ENCODE measurements around the gene NFE2. TPM values are rescaled to one million over a fixed set of nuclear protein-coding genes. Genes with fewer than 3 reads are reported as not detected.

The NFE2 gene
- total RNA-seq: not detected

DNA sequence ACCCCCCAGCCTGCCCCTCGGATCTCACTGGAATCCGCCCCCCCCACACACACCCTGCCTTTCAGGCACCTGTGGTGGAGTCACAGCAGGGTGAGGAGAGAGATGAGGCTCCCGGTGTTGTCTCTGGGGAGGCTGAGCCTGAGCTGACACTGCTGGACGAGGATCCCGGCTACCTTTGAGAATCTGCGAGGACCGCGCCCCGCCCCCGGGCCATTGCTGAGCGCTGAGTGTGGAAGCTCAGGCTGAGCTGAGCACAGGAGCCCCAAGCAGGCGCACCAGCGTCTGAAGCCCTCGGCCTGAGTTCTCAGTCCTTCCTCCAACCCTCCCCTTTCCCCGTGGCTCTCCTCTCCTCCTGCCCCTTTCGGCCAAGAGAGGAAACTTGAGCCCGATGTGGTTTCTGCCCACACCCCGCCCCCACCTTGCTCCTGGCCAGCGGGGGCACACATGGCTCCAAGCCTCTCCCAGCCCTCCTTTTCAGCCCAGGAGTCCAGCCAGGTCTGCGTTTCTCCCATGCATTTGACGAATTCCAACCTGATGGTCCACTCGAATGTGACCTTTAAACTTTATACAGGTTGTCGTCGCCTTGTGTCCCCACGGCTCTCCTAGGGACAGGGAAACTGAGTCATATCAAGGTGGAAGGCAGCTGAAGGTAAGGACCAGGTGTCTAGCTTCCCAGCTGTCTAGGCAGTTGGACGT lies at the start of gene NFE2:
Gene NFE2 (minus strand): TSS at position 284 of the 696 bp plus-strand sequence. CDS start 5,767 bp downstream, outside the sequence.
- DNase-seq (peak; percentile 58), ATAC-seq (peak; percentile 62)
- Mint-ChIP-seq H3K27ac (no peak within 1 kb of the TSS), H3K4me1 (peaks cover 13% of the 10 kb centered on the region), H3K27me3 (peaks cover 54% of the 10 kb centered on the region), H3K4me3 (no peak within 1 kb of the TSS), H3K36me3 (ENCODE audit: low read depth) (no peaks in the 10 kb centered on the region), H3K9me3 (ENCODE audit: low read depth) (no peaks in the 10 kb centered on the region)
- ChIA-PET CTCF (interaction anchor here (0.9 to 5.0 kb wide), 7 partner anchors 20 to 70 kb away, joined by 3 to 26 read pairs (median 7); partner anchors contain the start of gene COPZ1), POLR2A (interaction anchor here (0.5 kb wide), 1 partner anchor 70 kb away, joined by 3 read pairs; no protein-coding TSS in a partner anchor)
- intact Hi-C loops (cut with DNase I, micrococcal nuclease): no loop called here

DNA sequence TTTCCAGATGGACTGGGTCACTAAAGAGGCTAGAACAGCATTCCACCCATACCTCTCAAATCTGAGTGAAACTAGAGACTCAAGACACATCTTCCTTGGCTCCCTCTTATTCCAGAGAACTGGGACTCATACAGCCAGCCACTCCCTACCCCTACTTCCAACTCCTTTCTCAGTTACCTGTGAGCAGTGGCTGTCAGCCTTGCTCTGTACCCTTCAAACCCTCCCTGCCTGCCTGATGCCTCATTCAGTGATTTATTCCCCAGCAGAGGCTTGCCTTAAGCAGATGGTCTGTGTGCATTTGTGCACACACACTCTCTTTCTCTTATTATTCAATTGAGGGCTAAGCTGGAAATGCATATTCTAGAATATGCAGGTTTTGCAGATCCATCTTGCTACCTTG lies 48.9 kb upstream of the NFE2 start:
- no peaks in the 10 kb centered on the region for H3K9me3 Mint-ChIP-seq (ENCODE audit: low read depth)
- H3K27ac Mint-ChIP-seq: no peak overlapping the region
- CTCF ChIA-PET: interaction anchor here (0.9 to 1.7 kb wide), 3 partner anchors 16 to 107 kb away, joined by 3 to 5 read pairs (median 4); no protein-coding TSS in a partner anchor
- POLR2A ChIA-PET: no interaction called here
- no peak for DNase-seq
- peaks cover 41% of the 10 kb centered on the region for H3K36me3 Mint-ChIP-seq (ENCODE audit: low read depth)
- no peaks in the 10 kb centered on the region for H3K27me3 Mint-ChIP-seq
- intact Hi-C loops (cut with DNase I, micrococcal nuclease): no loop called here
- peaks cover 22% of the 10 kb centered on the region for H3K4me1 Mint-ChIP-seq
- no peak for ATAC-seq
- H3K4me3 Mint-ChIP-seq: no peak overlapping the region

DNA sequence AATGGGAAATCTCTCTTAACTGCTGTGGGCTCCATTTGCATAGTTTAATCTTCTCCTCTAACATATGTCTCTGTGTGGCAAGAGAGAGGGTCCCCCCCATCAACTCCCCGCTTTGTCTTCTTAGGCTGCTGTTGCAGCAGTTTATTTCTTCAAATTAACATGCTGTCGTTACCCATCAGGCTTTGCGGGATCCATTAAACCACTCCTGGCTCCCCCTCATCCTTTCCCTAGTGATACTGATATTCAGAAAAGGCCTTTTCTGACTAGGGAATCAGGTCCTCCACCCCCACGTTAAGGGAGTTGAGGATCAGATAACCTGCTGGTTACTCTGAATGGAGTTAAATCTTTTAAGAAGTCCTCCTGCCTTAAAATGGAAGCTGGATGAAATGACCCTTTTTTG lies 48.2 kb upstream of the NFE2 start:
- Mint-ChIP-seq H3K4me1 (peaks cover 22% of the 10 kb centered on the region), H3K4me3 (no peak overlapping the region), H3K27me3 (no peaks in the 10 kb centered on the region), H3K9me3 (ENCODE audit: low read depth) (no peaks in the 10 kb centered on the region), H3K27ac (no peak overlapping the region), H3K36me3 (ENCODE audit: low read depth) (peaks cover 43% of the 10 kb centered on the region)
- intact Hi-C loops (cut with DNase I, micrococcal nuclease): no loop called here
- DNase-seq (no peak), ATAC-seq (no peak)
- ChIA-PET POLR2A (no interaction called here), CTCF (interaction anchor here (0.9 kb wide), 1 partner anchor 108 kb away, joined by 3 read pairs; no protein-coding TSS in a partner anchor)

DNA sequence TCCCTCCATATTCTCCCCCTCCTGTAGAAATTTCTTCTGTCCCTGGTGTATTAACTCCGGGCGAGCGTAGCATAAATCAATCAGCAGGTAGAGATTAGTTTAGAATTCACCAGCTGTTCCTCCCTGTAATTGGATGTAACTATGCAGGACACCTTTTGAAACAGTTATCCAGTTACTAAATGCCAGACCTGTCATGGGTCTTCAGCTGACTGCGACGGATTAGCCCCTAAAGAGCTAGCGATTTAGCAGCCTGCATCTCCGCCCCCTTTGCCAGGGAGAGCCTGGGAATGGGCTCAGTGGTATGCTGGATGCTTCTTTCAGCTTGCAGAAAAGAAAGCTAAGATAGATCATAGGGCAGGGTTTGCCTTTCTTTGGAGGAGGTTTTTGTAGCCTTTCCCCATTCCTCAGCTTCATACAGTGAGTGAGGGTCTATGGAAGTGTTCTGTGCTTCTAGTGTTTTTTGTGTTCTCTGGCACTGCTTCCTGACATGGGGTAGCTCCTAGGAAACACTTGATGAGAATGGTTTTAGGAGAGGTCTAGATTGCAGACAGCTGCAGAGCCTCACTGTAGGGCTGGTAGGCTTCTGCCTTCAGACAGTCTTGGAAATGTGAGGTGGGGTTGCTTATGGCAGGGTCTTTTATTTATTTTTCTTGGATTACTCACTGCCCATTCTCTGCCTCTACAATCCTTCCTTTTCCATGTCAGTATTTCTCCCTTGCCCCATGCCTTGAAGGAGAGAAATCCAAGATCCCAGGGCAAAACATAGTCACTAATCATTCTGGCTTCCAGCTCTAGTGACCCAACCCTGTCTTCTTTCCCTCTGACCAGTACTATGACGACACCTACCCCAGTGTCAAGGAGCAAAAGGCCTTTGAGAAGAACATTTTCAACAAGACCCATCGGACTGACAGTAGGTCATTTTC lies 40.8 kb upstream of the NFE2 start:
- no peak overlapping the region for H3K27ac Mint-ChIP-seq
- no peak overlapping the region for H3K4me3 Mint-ChIP-seq
- DNase-seq (no peak), ATAC-seq (no peak)
- no peaks in the 10 kb centered on the region for H3K9me3 Mint-ChIP-seq (ENCODE audit: low read depth)
- H3K36me3 Mint-ChIP-seq (ENCODE audit: low read depth): peaks cover 34% of the 10 kb centered on the region
- CTCF ChIA-PET: interaction anchor here (0.7 to 1.5 kb wide), 4 partner anchors 18 to 50 kb away, joined by 3 to 9 read pairs (median 4); no protein-coding TSS in a partner anchor
- POLR2A ChIA-PET: no interaction called here
- peaks cover 5% of the 10 kb centered on the region for H3K4me1 Mint-ChIP-seq
- intact Hi-C loops (cut with DNase I, micrococcal nuclease): no loop called here
- no peaks in the 10 kb centered on the region for H3K27me3 Mint-ChIP-seq

DNA sequence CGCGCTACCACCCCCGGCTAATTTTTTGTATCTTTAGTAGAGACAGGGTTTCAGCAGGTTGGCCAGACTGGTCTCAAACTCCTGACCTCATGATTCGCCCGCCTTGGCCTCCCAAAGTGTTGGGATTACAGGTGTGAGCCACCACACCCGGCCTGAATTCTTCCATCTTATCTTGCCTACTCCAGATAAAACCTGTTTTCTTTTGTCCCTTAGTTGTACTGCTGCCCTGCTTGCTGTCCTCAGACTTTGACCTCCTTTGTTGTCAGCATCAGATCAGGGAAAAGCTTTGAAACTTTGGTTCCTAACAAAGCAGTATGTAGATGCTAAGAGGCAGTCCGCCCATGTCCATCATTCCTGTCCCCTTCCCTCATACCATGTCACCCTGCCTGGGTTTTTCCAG lies 40.0 kb upstream of the NFE2 start:
- peaks cover 34% of the 10 kb centered on the region for H3K36me3 Mint-ChIP-seq (ENCODE audit: low read depth)
- peaks cover 5% of the 10 kb centered on the region for H3K4me1 Mint-ChIP-seq
- H3K4me3 Mint-ChIP-seq: no peak overlapping the region

DNA sequence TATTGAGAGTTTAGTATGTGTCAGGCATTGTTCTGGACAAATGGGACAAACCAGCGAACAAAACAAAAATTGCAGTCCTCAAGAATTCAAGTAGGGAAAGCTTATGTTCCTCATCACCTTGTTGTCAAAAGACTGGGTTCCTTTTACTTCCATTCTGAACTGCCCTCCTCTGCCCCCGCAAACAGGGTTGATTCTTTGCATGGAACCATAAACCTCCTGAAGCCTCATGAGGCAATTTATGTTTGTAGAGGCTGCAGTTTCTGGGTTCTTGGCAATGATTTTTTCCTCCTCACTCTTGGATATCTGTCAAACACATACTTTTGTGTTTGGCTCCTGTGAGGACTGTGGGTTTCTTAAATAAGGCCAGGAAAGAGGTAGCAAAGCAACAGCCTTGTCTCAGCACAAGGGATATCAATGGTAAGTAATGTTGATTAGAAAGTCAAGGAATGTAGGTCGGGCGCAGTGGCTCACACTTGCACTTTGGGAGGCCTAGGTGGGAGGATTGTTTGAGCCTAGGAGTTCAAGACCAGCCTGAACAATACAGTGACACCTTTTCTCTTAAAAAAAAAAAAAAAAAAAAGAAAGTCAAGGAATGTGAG lies 38.0 kb upstream of the NFE2 start:
- no peak for DNase-seq
- no peak overlapping the region for H3K27ac Mint-ChIP-seq
- no peaks in the 10 kb centered on the region for H3K9me3 Mint-ChIP-seq (ENCODE audit: low read depth)
- H3K36me3 Mint-ChIP-seq (ENCODE audit: low read depth): peaks cover 23% of the 10 kb centered on the region
- no peaks in the 10 kb centered on the region for H3K27me3 Mint-ChIP-seq
- peaks cover 6% of the 10 kb centered on the region for H3K4me1 Mint-ChIP-seq
- intact Hi-C loops (cut with DNase I, micrococcal nuclease): no loop called here
- CTCF ChIA-PET: interaction anchor here (0.6 to 6.9 kb wide), 7 partner anchors 12 to 1401 kb away, joined by 3 to 85 read pairs (median 7); no protein-coding TSS in a partner anchor
- H3K4me3 Mint-ChIP-seq: no peak overlapping the region
- POLR2A ChIA-PET: no interaction called here
- no peak for ATAC-seq

More for the DNA sequence above, 40.0 kb upstream of the NFE2 start:
- CTCF ChIA-PET: interaction anchor here (0.7 to 1.5 kb wide), 3 partner anchors 16 to 51 kb away, joined by 4 to 5 read pairs (median 4); partner anchors contain the start of gene COPZ1
- H3K27me3 Mint-ChIP-seq: no peaks in the 10 kb centered on the region
- ATAC-seq (no peak), DNase-seq (no peak)
- H3K9me3 Mint-ChIP-seq (ENCODE audit: low read depth): no peaks in the 10 kb centered on the region
- no peak overlapping the region for H3K27ac Mint-ChIP-seq
- intact Hi-C loops (cut with DNase I, micrococcal nuclease): no loop called here
- POLR2A ChIA-PET: no interaction called here

DNA sequence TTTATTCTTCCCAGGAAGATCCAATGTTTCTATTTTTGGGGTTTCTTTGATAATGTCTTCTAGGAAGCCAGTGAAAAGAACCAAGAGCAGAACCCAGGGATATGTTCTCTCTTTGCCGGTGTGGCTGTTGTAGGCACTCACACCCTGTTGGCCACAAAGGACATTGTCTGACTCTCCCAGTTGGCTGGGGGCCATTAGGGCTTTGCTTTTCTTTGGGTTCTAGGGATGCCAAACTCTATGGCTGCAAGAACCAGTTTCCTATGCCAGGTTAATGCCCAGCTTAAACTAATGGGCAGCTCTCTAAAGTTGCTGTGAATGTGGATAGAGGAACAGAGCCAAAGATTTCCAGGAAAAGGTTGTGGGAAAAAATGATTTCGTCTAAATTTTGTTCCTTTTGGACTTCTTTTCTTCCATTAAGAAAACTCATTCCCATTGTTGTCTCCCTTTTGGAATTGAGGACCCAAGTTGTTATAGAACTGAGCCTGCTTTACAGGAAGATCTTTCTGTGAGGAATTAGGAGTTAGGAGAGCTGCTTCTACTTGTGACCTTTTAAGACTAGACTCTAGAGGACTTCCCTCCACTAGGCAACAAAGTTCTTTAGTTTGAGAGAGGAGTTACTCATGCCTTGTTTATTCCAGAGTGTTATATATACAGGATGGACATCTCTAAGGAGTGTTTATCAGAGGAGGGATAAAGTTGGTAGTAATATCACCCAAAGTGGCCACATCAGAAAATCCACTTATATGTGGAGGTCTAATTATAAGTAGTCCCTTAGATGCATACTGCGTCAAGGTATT lies 37.2 kb upstream of the NFE2 start:
- peaks cover 18% of the 10 kb centered on the region for H3K36me3 Mint-ChIP-seq (ENCODE audit: low read depth)
- no peak for ATAC-seq
- peaks cover 13% of the 10 kb centered on the region for H3K4me1 Mint-ChIP-seq
- no peak overlapping the region for H3K4me3 Mint-ChIP-seq
- ChIA-PET POLR2A (no interaction called here), CTCF (interaction anchor here (0.5 to 6.9 kb wide), 23 partner anchors 9 to 1402 kb away, joined by 3 to 85 read pairs (median 7); partner anchors contain the start of genes COPZ1 and NFE2)
- no peaks in the 10 kb centered on the region for H3K27me3 Mint-ChIP-seq
- H3K27ac Mint-ChIP-seq: no peak overlapping the region
- no peak for DNase-seq
- H3K9me3 Mint-ChIP-seq (ENCODE audit: low read depth): no peaks in the 10 kb centered on the region
- intact Hi-C loops (cut with DNase I, micrococcal nuclease): loop anchor here in 1 of 2 experiments (2.0 kb wide), 1 partner anchor 31 kb away; no protein-coding TSS in a partner anchor

DNA sequence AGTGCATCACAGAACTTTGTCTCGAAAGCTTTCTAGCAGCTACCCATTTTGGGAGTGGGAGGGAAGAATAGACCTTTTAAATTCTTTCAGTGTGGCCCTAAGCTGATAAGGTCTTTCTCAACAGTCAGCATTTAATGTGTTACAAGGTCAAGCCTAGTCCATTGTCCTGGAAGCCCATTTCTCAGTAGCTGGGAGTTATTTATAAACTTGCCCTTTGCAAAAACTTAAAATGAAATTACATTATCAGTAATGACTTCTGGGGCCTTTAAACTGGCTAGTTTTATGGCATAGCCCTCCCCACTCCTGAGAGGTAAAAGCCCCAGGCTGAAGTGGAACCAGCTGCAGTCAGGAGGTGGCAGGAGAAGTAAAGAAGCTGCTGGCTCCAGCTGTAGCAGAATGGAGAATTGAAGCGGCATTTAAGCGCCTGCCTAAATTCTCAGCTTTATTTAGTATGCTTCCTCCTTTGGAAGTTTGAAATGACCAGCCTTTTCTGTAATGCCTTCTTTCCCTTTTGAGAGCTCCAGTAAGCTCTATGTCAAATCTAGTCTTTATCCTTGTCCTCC lies 36.5 kb upstream of the NFE2 start:
- Mint-ChIP-seq H3K27me3 (no peaks in the 10 kb centered on the region), H3K4me3 (no peak overlapping the region), H3K36me3 (ENCODE audit: low read depth) (peaks cover 15% of the 10 kb centered on the region), H3K4me1 (peaks cover 13% of the 10 kb centered on the region), H3K9me3 (ENCODE audit: low read depth) (no peaks in the 10 kb centered on the region), H3K27ac (no peak overlapping the region)
- ChIA-PET POLR2A (no interaction called here), CTCF (interaction anchor here (0.5 to 6.9 kb wide), 24 partner anchors 10 to 342 kb away, joined by 3 to 85 read pairs (median 7); partner anchors contain the start of genes COPZ1 and NFE2)
- intact Hi-C loops (cut with DNase I, micrococcal nuclease): loop anchor here in 1 of 2 experiments (2.0 kb wide), 1 partner anchor 31 kb away; no protein-coding TSS in a partner anchor
- DNase-seq: no peak
- no peak for ATAC-seq

DNA sequence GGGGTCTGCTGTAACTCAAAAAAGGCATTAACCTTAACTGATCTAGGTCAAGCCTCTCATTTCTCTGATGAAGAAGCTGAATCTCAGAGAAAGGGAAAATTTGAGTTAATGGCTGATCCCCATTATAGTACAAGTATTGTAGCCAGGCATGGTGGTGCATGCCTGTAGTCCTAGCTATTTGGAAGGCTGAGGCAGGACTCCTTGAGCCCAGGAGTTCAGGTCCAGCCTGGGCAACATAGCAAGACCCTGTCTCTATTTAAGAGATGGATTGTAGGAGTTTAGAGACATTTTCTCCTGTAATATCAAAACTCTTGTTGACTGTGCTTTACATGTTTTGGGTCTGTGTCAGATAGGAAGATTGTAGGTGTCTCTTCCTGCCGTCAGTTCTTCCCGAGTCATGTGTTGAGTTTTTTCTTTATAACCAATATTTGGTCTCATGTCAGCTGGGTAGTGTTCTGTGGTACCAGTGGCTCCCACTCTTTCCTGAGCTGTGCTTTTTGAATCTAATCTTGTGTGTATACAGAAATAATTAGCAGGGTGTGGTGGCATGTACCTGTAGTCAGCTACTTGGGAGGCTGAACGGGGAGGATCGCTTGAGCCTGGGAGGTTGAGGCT lies 32.7 kb upstream of the NFE2 start:
- no peak for DNase-seq
- peaks cover 3% of the 10 kb centered on the region for H3K36me3 Mint-ChIP-seq (ENCODE audit: low read depth)
- CTCF ChIA-PET: interaction anchor here (0.6 to 6.9 kb wide), 20 partner anchors 7 to 132 kb away, joined by 3 to 85 read pairs (median 4); partner anchors contain the start of genes COPZ1 and NFE2
- no peak overlapping the region for H3K27ac Mint-ChIP-seq
- H3K27me3 Mint-ChIP-seq: no peaks in the 10 kb centered on the region
- intact Hi-C loops (cut with DNase I, micrococcal nuclease): loop anchor here in 1 of 2 experiments (2.0 kb wide), 1 partner anchor 25 kb away; no protein-coding TSS in a partner anchor
- H3K4me1 Mint-ChIP-seq: peaks cover 41% of the 10 kb centered on the region
- peak; percentile 73 for ATAC-seq
- POLR2A ChIA-PET: interaction anchor here (0.6 kb wide), 1 partner anchor 55 kb away, joined by 3 read pairs; no protein-coding TSS in a partner anchor
- H3K4me3 Mint-ChIP-seq: no peak overlapping the region
- H3K9me3 Mint-ChIP-seq (ENCODE audit: low read depth): no peaks in the 10 kb centered on the region

DNA sequence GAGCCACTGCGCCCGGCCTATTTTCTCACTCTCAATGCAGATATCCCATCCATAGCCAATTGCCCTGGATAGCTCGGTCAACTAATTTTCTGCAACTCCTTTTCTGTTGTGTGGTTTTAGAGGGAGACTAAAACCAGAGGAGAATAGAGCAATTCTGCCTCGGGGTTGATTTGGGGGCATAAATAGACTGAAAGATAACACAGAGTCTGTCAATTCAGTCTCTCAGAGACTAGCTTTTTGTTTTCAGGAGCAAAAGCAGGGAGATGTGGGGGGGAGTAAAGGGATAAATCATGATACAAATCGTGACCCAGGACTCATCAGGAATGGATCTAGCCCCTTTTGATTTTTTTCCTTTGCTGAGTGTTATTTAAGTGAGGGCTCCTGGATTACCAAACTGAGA lies 30.6 kb upstream of the NFE2 start:
- POLR2A ChIA-PET: no interaction called here
- DNase-seq: no peak
- Mint-ChIP-seq H3K27me3 (no peaks in the 10 kb centered on the region), H3K4me1 (peaks cover 53% of the 10 kb centered on the region), H3K36me3 (ENCODE audit: low read depth) (peaks cover 4% of the 10 kb centered on the region), H3K27ac (peak overlapping the region; percentile 17), H3K4me3 (no peak overlapping the region), H3K9me3 (ENCODE audit: low read depth) (no peaks in the 10 kb centered on the region)
- CTCF ChIA-PET: interaction anchor here (0.7 to 4.5 kb wide), 3 partner anchors 11 to 68 kb away, joined by 3 to 13 read pairs (median 10); no protein-coding TSS in a partner anchor
- intact Hi-C loops (cut with DNase I, micrococcal nuclease): no loop called here
- no peak for ATAC-seq
